ENCODE measurements around the gene LRP1B. TPM values are rescaled to one million over a fixed set of nuclear protein-coding genes. Genes with fewer than 3 reads are reported as not detected.

LRP1B gene
- total and polyA plus RNA-seq, 2 of the 8 experiments (the other 6 are each of a cell fraction or from before 2014, with no cell fraction given), result 0.03 TPM; not detected in 1

- ChIA-PET CTCF (ENCODE audit: partially characterized antibody) (no interaction called here), POLR2A (ENCODE audit: partially characterized antibody) (no interaction called here)
- Histone ChIP-seq H3K23ac (ENCODE audit: insufficient read length) (no peak overlapping the region), H3K79me1 (ENCODE audit: low read depth, low read length) (no peaks in the 10 kb centered on the region), H4K8ac (ENCODE audit: extremely low read depth, insufficient read depth, low read length) (no peak overlapping the region), H2AFZ (ENCODE audit: low read length) (no peak overlapping the region), H3K56ac (replicated peaks; ENCODE audit: insufficient read length, low read depth, low read length) (no peak overlapping the region), H2BK12ac (ENCODE audit: low read depth, low read length) (no peak overlapping the region), H4K5ac (ENCODE audit: insufficient read length, low read depth, low read length) (no peak overlapping the region), H3K79me2 (ENCODE audit: control insufficient read depth in 1 of 2, insufficient read depth in 2 of 2, low read length in 2 of 2) (no peaks in the 10 kb centered on the region), H4K20me1 (replicated peaks in 1 of 2; ENCODE audit: control insufficient read depth in 1 of 2, insufficient read depth in 2 of 2, low read length in 2 of 2) (no peaks in the 10 kb centered on the region), H3K4me3 (ENCODE audit: extremely low read depth in 1 of 4, insufficient read depth in 2 of 4, low read depth in 3 of 4, low read length in 4 of 4) (no peak overlapping the region), H3K27ac (ENCODE audit: low read depth, low read length) (no peak overlapping the region), H3K4me2 (ENCODE audit: insufficient read depth in 1 of 2, low read depth in 2 of 2, low read length in 2 of 2) (no peak overlapping the region), H3K9me3 (ENCODE audit: insufficient read depth in 2 of 2, low read depth in 1 of 2, low read length in 1 of 2) (no peaks in the 10 kb centered on the region), H3K23me2 (ENCODE audit: low read depth, low read length) (no peaks in the 10 kb centered on the region), H3K4me1 (replicated peaks in 1 of 4; ENCODE audit: control insufficient read depth in 3 of 4, insufficient read depth in 4 of 4, low read length in 3 of 4) (no peaks in the 10 kb centered on the region), H2BK15ac (ENCODE audit: low read length) (no peak overlapping the region), H3K9ac (replicated peaks in 1 of 4; ENCODE audit: extremely low read depth in 1 of 4, low read depth in 3 of 4, low read length in 3 of 4) (no peak overlapping the region), H2AK5ac (ENCODE audit: low read depth, low read length) (no peak overlapping the region), H3K14ac (ENCODE audit: insufficient read length) (no peak overlapping the region), H2BK120ac (replicated peaks; ENCODE audit: low read depth, low read length) (no peak overlapping the region), H2BK20ac (ENCODE audit: low read length) (no peak overlapping the region), H2BK5ac (ENCODE audit: low read depth, low read length) (no peak overlapping the region), H3K4ac (replicated peaks; ENCODE audit: insufficient read length, low read depth, low read length) (no peak overlapping the region), H3K18ac (ENCODE audit: extremely low read depth, low read length) (no peak overlapping the region), H3K36me3 (ENCODE audit: control insufficient read depth in 2 of 4, insufficient read depth in 4 of 4, low read length in 3 of 4) (no peaks in the 10 kb centered on the region), H4K91ac (replicated peaks; ENCODE audit: insufficient read length, low read length) (no peak overlapping the region), H3K27me3 (replicated peaks in 1 of 4; ENCODE audit: control insufficient read depth in 3 of 4, extremely low read depth in 1 of 4, insufficient read depth in 3 of 4, low read length in 3 of 4) (no peaks in the 10 kb centered on the region)
- no peak for TF ChIP-seq RBBP5 (IDR thresholded peaks at IDR 0.05; ENCODE audit: borderline replicate concordance, low read depth, low read length)
- TF ChIP-seq JUND (IDR thresholded peaks at IDR 0.05; ENCODE audit: low read length), result no peak
- no peak for TF ChIP-seq CBX5 (IDR thresholded peaks at IDR 0.05; ENCODE audit: low read depth, low read length)
- TF ChIP-seq ASH2L (IDR thresholded peaks at IDR 0.05; ENCODE audit: low read length), result no peak
- no peak for TF ChIP-seq ATF2 (IDR thresholded peaks at IDR 0.05; ENCODE audit: low read length)
- TF ChIP-seq SUZ12 (IDR thresholded peaks at IDR 0.05; ENCODE audit: low read length), result no peak
- TF ChIP-seq EP300 (IDR thresholded peaks at IDR 0.05; ENCODE audit: borderline replicate concordance in 1 of 2, low read depth in 2 of 2, low read length in 2 of 2), result no peak
- TF ChIP-seq KDM1A (IDR thresholded peaks at IDR 0.05; ENCODE audit: borderline replicate concordance, low read length), result no peak
- no peak for TF ChIP-seq SIRT6 (IDR thresholded peaks at IDR 0.05; ENCODE audit: low read length)
- DNase-seq (ENCODE audit: low read depth in 1 of 2, low spot score in 2 of 2) (no peak), FAIRE-seq (no peak)
- WGBS, 2 experiments (ENCODE audit: extremely low coverage in 1 of 2, insufficient coverage in 1 of 2, insufficient read length in 1 of 2, insufficient replicate concordance in 2 of 2, low coverage in 1 of 2, low lambda C conversion rate in 2 of 2, missing lambda C conversion rate in 1 of 2), result 90% methylated on average over 3 of the region's 3 CpGs; no CpG with 5 or more reads in 1 of the 2 experiments
Observed at GRCh38 chr2:141707486-141707885, 423.3 kb downstream of the LRP1B start.

Measured in H1 (cell line).